NCI-H345 treated with DMSO at 0.1 percent for 48 hours (cell line): Measurements from ENCODE around the gene GABRA4.

Experiments
- DNase-seq: peaks from one replicate; lab custom pipeline; 2025; ENCODE audit not compliant: unreplicated experiment; lab: John Stamatoyannopoulos, UW

Gene GABRA4

DNA sequence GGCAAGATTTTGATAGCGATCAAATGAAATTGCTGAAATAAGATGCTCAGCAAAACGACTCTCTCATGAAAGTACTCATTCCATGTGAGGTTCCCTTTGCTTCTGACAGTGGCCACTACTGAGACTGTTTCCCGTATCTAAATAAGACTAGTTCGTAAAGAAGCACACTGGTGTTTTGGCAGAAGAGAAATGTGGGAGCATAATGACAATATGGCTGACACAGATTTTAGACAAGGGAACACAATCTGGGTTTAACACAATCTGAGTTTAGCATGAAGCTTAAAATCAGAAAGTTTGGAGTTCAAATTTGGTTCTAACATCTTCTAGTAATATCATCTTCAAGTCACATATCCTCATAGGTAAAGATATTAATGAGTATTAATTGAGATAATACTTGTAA is 13.7 kb downstream of the GABRA4 start:
- DNase-seq: no peak

DNA sequence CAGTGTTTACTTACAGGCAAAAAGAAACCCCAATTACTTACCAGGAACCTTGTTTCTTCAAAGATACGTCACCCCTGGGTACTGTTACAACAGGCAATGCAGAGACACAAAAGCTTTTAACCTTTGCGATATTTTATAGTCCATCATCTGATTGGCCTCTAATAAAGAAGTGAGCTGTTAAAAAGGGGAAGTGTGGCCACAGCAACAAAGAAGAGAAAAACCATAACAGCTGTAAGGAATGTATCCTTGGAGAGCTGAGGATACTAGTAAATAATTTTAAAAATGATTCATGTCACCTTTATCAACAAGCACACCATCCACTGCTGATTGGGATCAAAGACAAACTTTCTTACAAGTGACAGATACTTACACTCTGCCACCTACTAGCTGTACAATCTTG is 14.1 kb downstream of the GABRA4 start:
- no peak for DNase-seq

DNA sequence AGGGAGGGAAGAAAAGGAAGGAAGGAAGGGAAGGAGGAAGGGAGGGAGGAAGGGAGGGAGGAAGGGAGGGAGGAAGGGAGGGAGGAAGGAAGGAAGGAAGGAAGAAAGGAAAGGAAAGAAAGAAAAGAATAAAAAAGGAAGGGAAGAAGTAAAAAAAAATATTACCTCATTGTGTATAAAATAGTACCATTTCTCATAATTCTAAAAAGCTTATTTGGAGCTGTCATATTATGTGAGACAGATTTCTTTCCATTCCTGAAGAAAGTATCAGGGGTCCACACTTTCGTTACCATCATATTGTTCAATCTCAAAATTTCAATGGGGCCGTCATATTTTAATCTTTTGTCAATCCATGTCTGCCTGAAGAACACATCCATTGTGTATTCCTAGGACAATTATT is 16.1 kb downstream of the GABRA4 start:
- no peak for DNase-seq

GRCh38 chr4:46975812-46976553 is 17.4 kb downstream of the GABRA4 start:
- no peak for DNase-seq

GRCh38 chr4:46974891-46975543 is 18.4 kb downstream of the GABRA4 start:
- no peak for DNase-seq

- DNase-seq: no peak
These were observed 24.5 kb downstream of the GABRA4 start for GRCh38 chr4:46968847-46969246.

GRCh38 chr4:46967631-46968030 is 25.8 kb downstream of the GABRA4 start:
- DNase-seq: no peak

DNA sequence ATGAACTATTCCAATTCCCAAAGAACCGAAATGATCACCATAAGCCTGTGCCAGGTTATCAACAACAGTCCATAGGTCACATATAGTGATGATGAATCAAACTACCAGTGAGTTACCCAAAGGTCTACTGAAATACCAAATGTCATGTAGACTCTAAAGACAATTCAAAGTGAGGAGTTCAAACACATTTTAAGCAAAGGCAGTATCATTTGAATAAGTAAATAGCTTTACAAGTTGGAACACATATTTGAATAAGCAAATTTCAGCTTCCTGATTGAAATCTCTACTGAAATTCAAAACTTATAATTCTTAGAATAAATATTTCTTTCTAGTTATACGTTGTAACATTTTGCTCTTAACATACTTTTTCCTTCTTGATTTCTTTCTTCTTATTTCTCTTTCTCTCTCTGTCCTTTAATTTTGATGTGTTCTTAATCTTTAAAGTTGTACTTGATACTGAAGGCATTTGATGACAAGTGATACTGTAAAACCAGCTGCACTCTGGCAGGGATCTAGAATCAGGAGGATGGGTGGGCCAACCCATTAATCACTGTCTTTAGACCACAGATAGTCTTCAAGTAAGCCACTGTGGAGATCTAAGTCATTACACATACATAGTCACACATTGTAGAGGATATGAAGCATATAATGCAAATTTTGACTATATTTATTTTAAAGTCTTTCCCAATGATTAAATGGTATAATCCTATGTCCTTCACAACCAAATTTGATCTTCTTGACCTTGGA is 34.5 kb downstream of the GABRA4 start:
- DNase-seq: no peak

DNA sequence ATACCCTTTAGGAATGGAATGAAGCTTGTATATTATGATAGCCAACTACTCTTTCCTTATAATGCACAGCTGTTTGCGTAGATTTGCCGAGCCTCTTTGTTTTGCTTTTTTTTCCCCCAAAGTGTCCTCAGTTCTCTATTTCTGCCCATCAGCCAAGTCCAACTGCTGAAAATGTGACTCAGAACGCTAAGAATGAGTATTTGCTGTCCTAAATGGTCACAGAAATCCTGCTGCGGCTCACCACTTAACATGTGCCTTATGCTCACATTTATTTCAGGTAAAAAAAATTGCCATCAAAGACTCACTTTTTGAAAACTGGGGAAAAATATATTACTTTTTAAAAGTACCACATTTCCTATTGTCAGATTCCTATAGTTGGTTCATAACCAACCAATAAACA is 36.9 kb downstream of the GABRA4 start:
- no peak for DNase-seq

DNA sequence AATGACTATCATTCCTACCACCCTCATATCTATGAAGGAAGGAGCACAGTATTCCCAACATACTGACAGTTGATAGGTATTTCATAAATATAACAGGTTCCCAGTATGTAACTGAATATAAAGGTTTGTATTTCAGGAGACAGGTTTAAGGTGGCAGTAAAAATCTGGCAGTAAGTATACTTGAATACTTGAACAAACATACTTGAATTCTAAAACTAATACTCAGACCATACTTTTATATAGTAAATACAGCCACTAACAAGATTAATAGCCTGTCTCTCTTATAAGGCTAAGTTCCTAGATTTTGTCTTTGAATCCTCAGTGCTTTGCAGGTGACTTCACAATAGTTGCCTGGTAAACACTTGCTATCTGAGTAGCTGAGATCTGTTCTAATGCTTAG is 37.8 kb downstream of the GABRA4 start:
- no peak for DNase-seq

GRCh38 chr4:46954643-46955042 is 38.7 kb downstream of the GABRA4 start:
- no peak for DNase-seq

GRCh38 chr4:46953564-46953963 is 39.8 kb downstream of the GABRA4 start:
- no peak for DNase-seq

GRCh38 chr4:46952451-46952850 is 40.9 kb downstream of the GABRA4 start:
- no peak for DNase-seq

GRCh38 chr4:46950826-46951225 is 42.6 kb downstream of the GABRA4 start:
- no peak for DNase-seq

DNA sequence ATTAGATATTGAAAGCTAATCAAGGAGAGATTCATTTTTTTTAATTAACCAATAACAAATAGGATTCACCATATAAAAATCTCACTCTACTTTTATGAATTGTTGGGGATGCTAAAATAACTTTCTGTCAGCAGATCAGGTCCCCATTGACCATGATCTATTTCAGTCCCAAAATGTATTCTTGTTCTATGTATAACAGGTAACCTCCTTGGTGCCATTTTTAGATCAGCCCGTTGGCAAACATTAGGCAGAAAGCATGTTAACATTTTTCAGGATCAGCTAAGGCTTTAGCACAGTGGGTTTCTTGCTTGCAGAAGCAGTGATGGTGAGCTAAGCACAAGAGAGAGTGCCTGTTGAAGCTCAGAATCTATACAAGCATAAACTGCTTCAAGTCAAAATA is 43.6 kb downstream of the GABRA4 start:
- DNase-seq: no peak

GRCh38 chr4:46947541-46947940 is 45.8 kb downstream of the GABRA4 start:
- DNase-seq: no peak

- DNase-seq: no peak
These were observed 46.4 kb downstream of the GABRA4 start for GRCh38 chr4:46946919-46947536.

DNA sequence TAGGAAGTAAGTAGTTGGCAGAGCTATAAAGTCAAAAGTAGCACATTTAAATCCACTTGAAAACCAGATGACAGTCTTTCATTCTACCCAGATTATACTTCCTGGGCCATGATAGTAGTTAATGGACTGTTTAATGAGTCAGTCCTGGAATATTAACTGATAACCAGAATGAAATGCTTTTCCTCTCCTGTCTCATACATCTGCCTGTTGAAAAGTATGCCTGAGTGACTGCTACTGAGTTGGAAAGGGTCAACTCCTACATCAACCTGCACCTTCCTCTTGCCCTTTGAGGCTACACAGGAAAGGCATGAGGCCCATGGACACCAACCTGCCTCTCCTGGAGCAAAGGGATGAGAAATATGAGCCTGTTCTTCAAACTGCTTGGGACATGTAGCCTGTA is 48.3 kb downstream of the GABRA4 start:
- no peak for DNase-seq

DNA sequence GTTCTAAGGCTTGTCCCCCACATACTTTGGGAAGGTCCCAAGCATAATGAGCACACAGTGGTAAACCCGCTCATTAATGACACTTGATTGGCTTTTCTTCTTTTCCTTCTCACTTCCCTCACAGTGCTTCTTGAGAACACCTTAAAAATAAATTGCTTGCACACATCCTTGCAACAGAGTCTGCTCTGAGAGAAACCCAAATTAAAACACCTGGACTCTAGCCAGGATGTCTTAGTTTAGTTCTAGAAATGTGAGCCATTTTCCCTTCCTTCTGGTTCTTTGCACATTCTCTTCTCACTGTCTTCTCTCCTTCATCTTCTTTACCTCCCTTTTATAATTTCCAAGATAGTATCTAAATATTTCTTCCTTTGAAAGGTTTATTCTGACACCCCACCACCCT is 49.0 kb downstream of the GABRA4 start:
- DNase-seq: no peak

GRCh38 chr4:46937493-46937892 is 55.9 kb downstream of the GABRA4 start:
- DNase-seq: no peak

- no peak for DNase-seq
These were observed 58.7 kb downstream of the GABRA4 start for GRCh38 chr4:46934726-46935125.

GRCh38 chr4:46933686-46934085 is 59.7 kb downstream of the GABRA4 start:
- no peak for DNase-seq
